T-helper 2 cell (primary cell): Measurements from ENCODE around the gene PAIP2.

Experiments used
- DNase-seq, 5 experiments: peaks; one replicate each; pipeline versions ENCODE4 v3.0.0 to v3.0.0-alpha.2; 2012 to 2022
- total RNA-seq, 2 donors: gene quantifications; one replicate each; lab custom pipeline; 2026; lab: John Stamatoyannopoulos, UW

PAIP2 gene
- total RNA-seq: 91.0 to 104 reads per million in 2 donors

GRCh38 chr5:139341689-139342422, at the start of gene PAIP2:
Gene PAIP2 (plus strand): TSS chr5:139341854. CDS start chr5:139363785, 21,931 bp downstream.
- DNase-seq: peak; percentile 91 to 98 (median 95)

GRCh38 chr5:139293202-139293506, 48.5 kb upstream of the PAIP2 start:
- no peak for DNase-seq

- DNase-seq: peak; percentile 85 to 96 (median 87)
Observed at GRCh38 chr5:139293507-139294373, 47.9 kb upstream of the PAIP2 start, which contains the start of gene MATR3. Gene MATR3 (plus strand): TSS chr5:139293740. CDS start chr5:139307416, 13,676 bp downstream.

- DNase-seq: peak in 4 of 5 experiments; percentile 28 to 69 (median 42)
Observed at GRCh38 chr5:139294374-139295165, 47.1 kb upstream of the PAIP2 start.

GRCh38 chr5:139295346-139296057, 46.2 kb upstream of the PAIP2 start:
- peak in 1 of 5 experiments; percentile 52 for DNase-seq

- DNase-seq: no peak
Observed at GRCh38 chr5:139296198-139296597, 45.5 kb upstream of the PAIP2 start.

GRCh38 chr5:139296862-139297326, 44.8 kb upstream of the PAIP2 start:
- DNase-seq: no peak

GRCh38 chr5:139297439-139298133, 44.1 kb upstream of the PAIP2 start:
- DNase-seq: no peak

GRCh38 chr5:139298242-139298641, 43.4 kb upstream of the PAIP2 start:
- no peak for DNase-seq

- DNase-seq: peak in 2 of 5 experiments; percentile 16 to 46
Observed at GRCh38 chr5:139299486-139299885, 42.2 kb upstream of the PAIP2 start.

- DNase-seq: no peak
Observed at GRCh38 chr5:139301808-139302499, 39.7 kb upstream of the PAIP2 start.

- DNase-seq: no peak
Observed at GRCh38 chr5:139304391-139305324, 37.0 kb upstream of the PAIP2 start.

- peak in 1 of 5 experiments; percentile 20 for DNase-seq
Observed at GRCh38 chr5:139306197-139306596, 35.5 kb upstream of the PAIP2 start.

- no peak for DNase-seq
Observed at GRCh38 chr5:139306628-139307379, 34.9 kb upstream of the PAIP2 start.

- DNase-seq: no peak
Observed at GRCh38 chr5:139308797-139309196, 32.9 kb upstream of the PAIP2 start.

- peak in 1 of 5 experiments; percentile 40 for DNase-seq
Observed at GRCh38 chr5:139310715-139311186, 30.9 kb upstream of the PAIP2 start.

GRCh38 chr5:139312075-139312474, 29.6 kb upstream of the PAIP2 start:
- DNase-seq: no peak

GRCh38 chr5:139314276-139314675, 27.4 kb upstream of the PAIP2 start:
- no peak for DNase-seq
